GM23338 (cell line): ENCODE data around the gene SYNPO. TPM values are rescaled to one million over a fixed set of nuclear protein-coding genes. Genes with fewer than 3 reads are reported as not detected.

Experiments
- ATAC-seq: fragments of 200-7000 bp; cut with Tn5 transposase; 3 replicates; pipeline ENCODE4 v1.9.1; 2020
- DNase-seq: peaks from one replicate; pipeline ENCODE4 v3.0.0-alpha.2; 2015; ENCODE audit warnings: low spot score
- H2AFZ ChIP-seq: fragments of 200-600 bp; sonication (generic); 2 replicates; pipeline ENCODE4 v1.8.0; 2016; ENCODE audit warnings: antibody characterized with exemption, mild to moderate bottlenecking, moderate library complexity
- H3F3A ChIP-seq: fragments of 200-600 bp; sonication (generic); replicated peaks from 2 replicates; pipeline ENCODE4 v1.8.0; 2017; ENCODE audit warnings: antibody characterized with exemption, mixed run types, low read depth
- H3K27ac ChIP-seq: fragments of 200-600 bp; sonication (generic); 2 replicates; pipeline ENCODE4 v1.6.1; 2016; ENCODE audit warnings: low read depth
- H3K27me3 ChIP-seq: fragments of 200-600 bp; sonication (generic); 2 replicates; pipeline ENCODE4 v1.8.0; 2016; ENCODE audit warnings: mild to moderate bottlenecking, mixed run types, moderate library complexity; ENCODE audit not compliant: insufficient read depth
- H3K36me3 ChIP-seq: fragments of 200-600 bp; sonication (generic); 2 replicates; pipeline ENCODE4 v1.8.0; 2016; ENCODE audit warnings: mild to moderate bottlenecking; ENCODE audit not compliant: insufficient read depth
- H3K4me1 ChIP-seq: fragments of 200-600 bp; sonication (generic); 2 replicates; pipeline ENCODE4 v1.8.0; 2016; ENCODE audit warnings: mild to moderate bottlenecking, moderate library complexity; ENCODE audit not compliant: insufficient read depth
- H3K4me2 ChIP-seq: fragments of 200-600 bp; sonication (generic); 2 replicates; pipeline ENCODE4 v1.7.1; 2017; ENCODE audit warnings: mixed run types
- H3K4me3 ChIP-seq: fragments of 200-600 bp; sonication (generic); 2 replicates; pipeline ENCODE4 v1.6.1; 2016; ENCODE audit warnings: mixed run types
- H3K79me2 ChIP-seq: fragments of 200-600 bp; sonication (generic); replicated peaks from 2 replicates; pipeline ENCODE4 v1.8.0; 2017; ENCODE audit warnings: mild to moderate bottlenecking; ENCODE audit not compliant: insufficient read depth
- H3K9me2 ChIP-seq: fragments of 200-600 bp; sonication (generic); 2 replicates; pipeline ENCODE4 v1.8.0; 2017; ENCODE audit not compliant: insufficient read depth
- H4K20me1 ChIP-seq: fragments of 200-600 bp; sonication (generic); replicated peaks from 2 replicates; pipeline ENCODE4 v1.8.0; 2017; ENCODE audit warnings: mild to moderate bottlenecking; ENCODE audit not compliant: insufficient read depth
- H3K27ac Mint-ChIP-seq: 2 replicates; pipeline ENCODE4 v1.8.0; 2020; ENCODE audit warnings: inconsistent platforms, mild to moderate bottlenecking, moderate library complexity, mixed read lengths
- H3K27me3 Mint-ChIP-seq: 3 replicates; pipeline ENCODE4 v1.8.0; 2022; ENCODE audit warnings: low read depth, mild to moderate bottlenecking, moderate library complexity, mixed read lengths, inconsistent platforms; ENCODE audit not compliant: insufficient read depth, poor library complexity
- H3K36me3 Mint-ChIP-seq: 3 replicates; pipeline ENCODE4 v1.8.0; 2021; ENCODE audit warnings: low read depth, mild to moderate bottlenecking, inconsistent platforms, moderate library complexity, mixed read lengths
- H3K4me1 Mint-ChIP-seq: 3 replicates; pipeline ENCODE4 v1.8.0; 2020; ENCODE audit warnings: mild to moderate bottlenecking, inconsistent platforms, mixed read lengths
- H3K4me3 Mint-ChIP-seq: 3 replicates; pipeline ENCODE4 v1.8.0; 2021; ENCODE audit warnings: moderate library complexity, mild to moderate bottlenecking, inconsistent platforms, mixed read lengths
- H3K9me3 Mint-ChIP-seq: 3 replicates; pipeline ENCODE4 v1.8.0; 2020; ENCODE audit warnings: moderate library complexity, mild to moderate bottlenecking, inconsistent platforms, mixed read lengths
- CREB1 ChIP-seq: fragments of 250-450 bp; sonication (Bioruptor Pico); IDR thresholded peaks from 2 replicates; pipeline ENCODE4 v1.5.0; 2020; ENCODE audit warnings: low read depth, mild to moderate bottlenecking, moderate library complexity
- ETS1 ChIP-seq: IDR thresholded peaks from 2 replicates; pipeline ENCODE4 v1.6.1; 2016; ENCODE audit warnings: antibody characterized with exemption
- EZH2 ChIP-seq: fragments of 200-600 bp; sonication (generic); IDR thresholded peaks from one replicate; pipeline ENCODE4 v1.8.0; 2017; ENCODE audit warnings: antibody characterized with exemption, mild to moderate bottlenecking, low read depth; ENCODE audit not compliant: unreplicated experiment
- EZH2phosphoT487 ChIP-seq: fragments of 200-600 bp; sonication (generic); IDR thresholded peaks from one replicate; pipeline ENCODE4 v1.8.1; 2018; ENCODE audit warnings: antibody characterized with exemption; ENCODE audit not compliant: unreplicated experiment
- NANOG ChIP-seq: IDR thresholded peaks from 2 replicates; pipeline ENCODE4 v1.6.1; 2016; ENCODE audit warnings: antibody characterized with exemption, borderline replicate concordance
- POLR2AphosphoS5 ChIP-seq: IDR thresholded peaks from 2 replicates; pipeline ENCODE4 v1.6.1; 2016; ENCODE audit warnings: antibody characterized with exemption, low read depth
- REST ChIP-seq: IDR thresholded peaks from one replicate; pipeline ENCODE4 v1.6.1; 2018; ENCODE audit warnings: antibody characterized with exemption; ENCODE audit not compliant: unreplicated experiment
- STAT1 ChIP-seq: IDR thresholded peaks from one replicate; pipeline ENCODE4 v1.6.1; 2016; ENCODE audit warnings: antibody characterized with exemption; ENCODE audit not compliant: unreplicated experiment
- ZNF331 ChIP-seq: fragments of 250-450 bp; sonication (Bioruptor Pico); IDR thresholded peaks from 2 replicates; pipeline ENCODE4 v1.5.0; 2020; ENCODE audit warnings: low read depth, mild to moderate bottlenecking, moderate library complexity
- polyA plus RNA-seq: library from polyadenylated mRNA; unstranded; fragments of >200 nt; fragmentation: Nextera tagmentation; extraction: Ambion mirVana; gene quantifications from 2 replicates; pipeline ENCODE4 v1.2.1, GENCODE V29; 2016
- total RNA-seq: library from RNA; depleted of rRNA; stranded (reverse); fragments of >200 nt; shearing (Covaris generic); gene quantifications from 2 replicates; pipeline ENCODE4 v1.2.3, GENCODE V29; 2014
- TF ChIP-seq, protein P1 (sequence below): fragments of 250-450 bp; sonication (Bioruptor Pico); IDR thresholded peaks from 2 replicates; pipeline ENCODE4 v1.5.0; 2020; ENCODE audit warnings: mild to moderate bottlenecking, moderate library complexity

SYNPO gene
- total and polyA plus RNA-seq, 2 experiments from 2014 or later = 0.16 to 1.3 TPM

GRCh38 chr5:150672884-150673275, 32.4 kb downstream of the SYNPO start:
- Histone ChIP-seq H3F3A (peaks cover 26% of the 10 kb centered on the region), H2AFZ (peak overlapping the region; percentile 75), H4K20me1 (no peaks in the 10 kb centered on the region), H3K4me3 (peak overlapping the region; percentile 77), H3K27ac (peak overlapping the region; percentile 95), H3K27me3 (no peaks in the 10 kb centered on the region), H3K9me2 (no peaks in the 10 kb centered on the region), H3K4me1 (peaks cover 27% of the 10 kb centered on the region), H3K4me2 (peak overlapping the region; percentile 96), H3K36me3 (no peaks in the 10 kb centered on the region; the same call in 1 of the 2 replicates), H3K79me2 (peaks cover 19% of the 10 kb centered on the region)
- no peak for ATAC-seq
- Mint-ChIP-seq H3K36me3 (peaks cover 42% of the 10 kb centered on the region), H3K9me3 (peaks cover 4% of the 10 kb centered on the region; the same call in 1 of the 3 replicates), H3K4me3 (peak overlapping the region; percentile 91), H3K27me3 (peaks cover 2% of the 10 kb centered on the region), H3K4me1 (peaks cover 35% of the 10 kb centered on the region), H3K27ac (peak overlapping the region; percentile 95)
- TF ChIP-seq POLR2AphosphoS5 (no peak), ZNF331 (CRISPR knock-in tag) (no peak), ETS1 (no peak), EZH2phosphoT487 (no peak), EZH2 (no peak), STAT1 (no peak), NANOG (no peak), CREB1 (CRISPR knock-in tag) (no peak), REST (no peak)
- TF ChIP-seq, protein P1, sequence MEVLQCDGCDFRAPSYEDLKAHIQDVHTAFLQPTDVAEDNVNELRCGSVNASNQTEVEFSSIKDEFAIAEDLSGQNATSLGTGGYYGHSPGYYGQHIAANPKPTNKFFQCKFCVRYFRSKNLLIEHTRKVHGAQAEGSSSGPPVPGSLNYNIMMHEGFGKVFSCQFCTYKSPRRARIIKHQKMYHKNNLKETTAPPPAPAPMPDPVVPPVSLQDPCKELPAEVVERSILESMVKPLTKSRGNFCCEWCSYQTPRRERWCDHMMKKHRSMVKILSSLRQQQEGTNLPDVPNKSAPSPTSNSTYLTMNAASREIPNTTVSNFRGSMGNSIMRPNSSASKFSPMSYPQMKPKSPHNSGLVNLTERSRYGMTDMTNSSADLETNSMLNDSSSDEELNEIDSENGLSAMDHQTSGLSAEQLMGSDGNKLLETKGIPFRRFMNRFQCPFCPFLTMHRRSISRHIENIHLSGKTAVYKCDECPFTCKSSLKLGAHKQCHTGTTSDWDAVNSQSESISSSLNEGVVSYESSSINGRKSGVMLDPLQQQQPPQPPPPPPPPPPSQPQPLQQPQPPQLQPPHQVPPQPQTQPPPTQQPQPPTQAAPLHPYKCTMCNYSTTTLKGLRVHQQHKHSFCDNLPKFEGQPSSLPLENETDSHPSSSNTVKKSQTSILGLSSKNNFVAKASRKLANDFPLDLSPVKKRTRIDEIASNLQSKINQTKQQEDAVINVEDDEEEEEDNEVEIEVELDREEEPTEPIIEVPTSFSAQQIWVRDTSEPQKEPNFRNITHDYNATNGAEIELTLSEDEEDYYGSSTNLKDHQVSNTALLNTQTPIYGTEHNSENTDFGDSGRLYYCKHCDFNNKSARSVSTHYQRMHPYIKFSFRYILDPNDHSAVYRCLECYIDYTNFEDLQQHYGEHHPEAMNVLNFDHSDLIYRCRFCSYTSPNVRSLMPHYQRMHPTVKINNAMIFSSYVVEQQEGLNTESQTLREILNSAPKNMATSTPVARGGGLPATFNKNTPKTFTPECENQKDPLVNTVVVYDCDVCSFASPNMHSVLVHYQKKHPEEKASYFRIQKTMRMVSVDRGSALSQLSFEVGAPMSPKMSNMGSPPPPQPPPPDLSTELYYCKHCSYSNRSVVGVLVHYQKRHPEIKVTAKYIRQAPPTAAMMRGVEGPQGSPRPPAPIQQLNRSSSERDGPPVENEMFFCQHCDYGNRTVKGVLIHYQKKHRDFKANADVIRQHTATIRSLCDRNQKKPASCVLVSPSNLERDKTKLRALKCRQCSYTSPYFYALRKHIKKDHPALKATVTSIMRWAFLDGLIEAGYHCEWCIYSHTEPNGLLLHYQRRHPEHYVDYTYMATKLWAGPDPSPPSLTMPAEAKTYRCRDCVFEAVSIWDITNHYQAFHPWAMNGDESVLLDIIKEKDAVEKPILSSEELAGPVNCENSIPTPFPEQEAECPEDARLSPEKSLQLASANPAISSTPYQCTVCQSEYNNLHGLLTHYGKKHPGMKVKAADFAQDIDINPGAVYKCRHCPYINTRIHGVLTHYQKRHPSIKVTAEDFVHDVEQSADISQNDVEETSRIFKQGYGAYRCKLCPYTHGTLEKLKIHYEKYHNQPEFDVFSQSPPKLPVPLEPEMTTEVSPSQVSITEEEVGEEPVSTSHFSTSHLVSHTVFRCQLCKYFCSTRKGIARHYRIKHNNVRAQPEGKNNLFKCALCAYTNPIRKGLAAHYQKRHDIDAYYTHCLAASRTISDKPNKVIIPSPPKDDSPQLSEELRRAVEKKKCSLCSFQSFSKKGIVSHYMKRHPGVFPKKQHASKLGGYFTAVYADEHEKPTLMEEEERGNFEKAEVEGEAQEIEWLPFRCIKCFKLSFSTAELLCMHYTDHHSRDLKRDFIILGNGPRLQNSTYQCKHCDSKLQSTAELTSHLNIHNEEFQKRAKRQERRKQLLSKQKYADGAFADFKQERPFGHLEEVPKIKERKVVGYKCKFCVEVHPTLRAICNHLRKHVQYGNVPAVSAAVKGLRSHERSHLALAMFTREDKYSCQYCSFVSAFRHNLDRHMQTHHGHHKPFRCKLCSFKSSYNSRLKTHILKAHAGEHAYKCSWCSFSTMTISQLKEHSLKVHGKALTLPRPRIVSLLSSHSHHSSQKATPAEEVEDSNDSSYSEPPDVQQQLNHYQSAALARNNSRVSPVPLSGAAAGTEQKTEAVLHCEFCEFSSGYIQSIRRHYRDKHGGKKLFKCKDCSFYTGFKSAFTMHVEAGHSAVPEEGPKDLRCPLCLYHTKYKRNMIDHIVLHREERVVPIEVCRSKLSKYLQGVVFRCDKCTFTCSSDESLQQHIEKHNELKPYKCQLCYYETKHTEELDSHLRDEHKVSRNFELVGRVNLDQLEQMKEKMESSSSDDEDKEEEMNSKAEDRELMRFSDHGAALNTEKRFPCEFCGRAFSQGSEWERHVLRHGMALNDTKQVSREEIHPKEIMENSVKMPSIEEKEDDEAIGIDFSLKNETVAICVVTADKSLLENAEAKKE (CRISPR knock-in tag) = no peak
- DNase-seq = no peak
